Measurements from ENCODE around the gene GNG7. TPM values are rescaled to one million over a fixed set of nuclear protein-coding genes. Genes with fewer than 3 reads are reported as not detected.
A peak's percentile ranks its signal among the peaks of the same experiment; 100 is the strongest.

Gene GNG7
- total RNA-seq, 1 donor = 0.72 TPM

- TF ChIP-seq CTCF (IDR thresholded peaks at IDR 0.05; ENCODE audit: extremely low read depth, low read depth, low read length) = no peak
- Histone ChIP-seq H3K79me2 (ENCODE audit: insufficient read depth, low read length) (no peaks in the 10 kb centered on the region), H2AFZ (ENCODE audit: low read length) (no peak overlapping the region)
These were observed 218.1 kb downstream of the GNG7 start for GRCh38 chr19:2484178-2484937.

GRCh38 chr19:2483484-2484151 is 218.9 kb downstream of the GNG7 start:
- H2AFZ ChIP-seq (ENCODE audit: low read length) = no peak overlapping the region
- DNase-seq (ENCODE audit: insufficient read length, low spot score, missing footprints) = peak; percentile 41

More at GRCh38 chr19:2484178-2484937, 218.1 kb downstream of the GNG7 start:
- Histone ChIP-seq H3K9me3 (ENCODE audit: low read depth, low read length) (peaks cover 7% of the 10 kb centered on the region), H3K4me2 (ENCODE audit: insufficient read depth, low read length) (no peak overlapping the region), H4K20me1 (ENCODE audit: insufficient read depth, low read length) (no peaks in the 10 kb centered on the region), H3K27ac (ENCODE audit: low read depth, low read length) (no peak overlapping the region), H3K4me1 (ENCODE audit: insufficient read depth, low read length) (peaks cover 5% of the 10 kb centered on the region), H3K27me3 (ENCODE audit: insufficient read depth, low read length) (no peaks in the 10 kb centered on the region), H3K36me3 (ENCODE audit: insufficient read depth, low read length) (no peaks in the 10 kb centered on the region), H3K4me3 (ENCODE audit: insufficient read depth, low read length) (no peak overlapping the region)
- peak; percentile 72 for DNase-seq (ENCODE audit: insufficient read length, low spot score, missing footprints)

GRCh38 chr19:2483084-2483483 is 219.4 kb downstream of the GNG7 start:
- no peak for TF ChIP-seq CTCF (IDR thresholded peaks at IDR 0.05; ENCODE audit: extremely low read depth, low read depth, low read length)
- DNase-seq (ENCODE audit: insufficient read length, low spot score, missing footprints) = peak; percentile 52
- no peak overlapping the region for H3K27ac ChIP-seq (ENCODE audit: low read depth, low read length)

More at GRCh38 chr19:2483484-2484151, 218.9 kb downstream of the GNG7 start:
- Histone ChIP-seq H4K20me1 (ENCODE audit: insufficient read depth, low read length) (peaks cover under 1% of the 10 kb centered on the region), H3K4me1 (ENCODE audit: insufficient read depth, low read length) (peaks cover 2% of the 10 kb centered on the region), H3K4me3 (ENCODE audit: insufficient read depth, low read length) (no peak overlapping the region), H3K4me2 (ENCODE audit: insufficient read depth, low read length) (no peak overlapping the region), H3K27ac (ENCODE audit: low read depth, low read length) (no peak overlapping the region), H3K79me2 (ENCODE audit: insufficient read depth, low read length) (no peaks in the 10 kb centered on the region), H3K9me3 (ENCODE audit: low read depth, low read length) (peaks cover 7% of the 10 kb centered on the region), H3K36me3 (ENCODE audit: insufficient read depth, low read length) (no peaks in the 10 kb centered on the region), H3K27me3 (ENCODE audit: insufficient read depth, low read length) (no peaks in the 10 kb centered on the region)
- TF ChIP-seq CTCF (IDR thresholded peaks at IDR 0.05; ENCODE audit: extremely low read depth, low read depth, low read length) = no peak

More at GRCh38 chr19:2483084-2483483, 219.4 kb downstream of the GNG7 start:
- H3K4me3 ChIP-seq (ENCODE audit: insufficient read depth, low read length) = no peak overlapping the region
- H3K36me3 ChIP-seq (ENCODE audit: insufficient read depth, low read length) = peaks cover 4% of the 10 kb centered on the region
- H3K79me2 ChIP-seq (ENCODE audit: insufficient read depth, low read length) = peaks cover 5% of the 10 kb centered on the region
- H3K27me3 ChIP-seq (ENCODE audit: insufficient read depth, low read length) = no peaks in the 10 kb centered on the region
- peaks cover 5% of the 10 kb centered on the region for H4K20me1 ChIP-seq (ENCODE audit: insufficient read depth, low read length)
- H3K4me1 ChIP-seq (ENCODE audit: insufficient read depth, low read length) = peaks cover 3% of the 10 kb centered on the region
- peaks cover 7% of the 10 kb centered on the region for H3K9me3 ChIP-seq (ENCODE audit: low read depth, low read length)
- no peak overlapping the region for H3K4me2 ChIP-seq (ENCODE audit: insufficient read depth, low read length)
- H2AFZ ChIP-seq (ENCODE audit: low read length) = no peak overlapping the region

Measured in osteoblast (primary cell).